ENCODE results near the gene IKZF2.

IKZF2 gene

GRCh38 chr2:213101692-213102460 lies 49.5 kb downstream of the IKZF2 start:
- no peak for DNase-seq (ENCODE audit: low spot score)

DNA sequence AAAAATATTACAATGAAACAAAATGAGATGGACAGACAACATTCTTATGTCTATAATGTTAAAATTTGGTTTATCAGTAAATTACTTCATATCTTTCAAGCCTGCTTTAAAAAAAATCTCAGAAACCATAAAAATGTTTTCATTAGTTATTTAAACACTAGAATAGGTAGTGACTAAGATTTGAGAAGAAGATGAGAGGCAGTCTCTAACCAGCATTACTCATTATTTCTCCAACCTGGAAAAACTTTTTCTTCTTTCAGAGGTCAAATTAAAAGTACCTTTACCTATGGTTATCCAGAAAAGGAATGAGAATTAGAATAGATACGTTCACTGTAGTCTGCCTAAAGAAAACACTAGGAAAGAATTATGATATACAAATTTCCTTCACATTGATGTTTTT lies 50.3 kb downstream of the IKZF2 start:
- no peak for DNase-seq (ENCODE audit: low spot score)

GRCh38 chr2:213098612-213099011 lies 52.8 kb downstream of the IKZF2 start:
- DNase-seq (ENCODE audit: low spot score) = no peak

- no peak for DNase-seq (ENCODE audit: low spot score)
These were observed 59.6 kb downstream of the IKZF2 start for GRCh38 chr2:213091765-213092164.

DNA sequence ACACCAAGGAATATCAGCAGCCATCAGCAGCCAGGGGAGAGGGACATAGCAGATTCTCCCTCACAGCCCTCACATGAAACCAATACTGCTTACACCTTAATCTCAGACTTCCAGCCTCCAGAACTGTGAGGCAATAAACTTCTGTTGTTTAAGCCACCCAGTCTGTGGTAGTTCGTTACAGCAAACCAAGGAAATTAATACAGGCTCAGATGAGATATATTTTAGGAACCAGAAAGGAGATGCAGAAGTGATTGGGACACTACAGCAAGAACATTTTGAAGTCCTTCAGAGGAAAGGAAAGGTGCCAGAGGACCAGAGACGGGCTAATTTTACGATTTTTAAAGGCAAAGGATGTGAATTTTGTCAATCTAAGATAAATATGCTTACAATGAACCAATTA lies 60.6 kb downstream of the IKZF2 start:
- no peak for DNase-seq (ENCODE audit: low spot score)

- no peak for DNase-seq (ENCODE audit: low spot score)
These were observed 62.0 kb downstream of the IKZF2 start for GRCh38 chr2:213089438-213089837.

- no peak for DNase-seq (ENCODE audit: low spot score)
These were observed 64.4 kb downstream of the IKZF2 start for GRCh38 chr2:213087040-213087439.

DNA sequence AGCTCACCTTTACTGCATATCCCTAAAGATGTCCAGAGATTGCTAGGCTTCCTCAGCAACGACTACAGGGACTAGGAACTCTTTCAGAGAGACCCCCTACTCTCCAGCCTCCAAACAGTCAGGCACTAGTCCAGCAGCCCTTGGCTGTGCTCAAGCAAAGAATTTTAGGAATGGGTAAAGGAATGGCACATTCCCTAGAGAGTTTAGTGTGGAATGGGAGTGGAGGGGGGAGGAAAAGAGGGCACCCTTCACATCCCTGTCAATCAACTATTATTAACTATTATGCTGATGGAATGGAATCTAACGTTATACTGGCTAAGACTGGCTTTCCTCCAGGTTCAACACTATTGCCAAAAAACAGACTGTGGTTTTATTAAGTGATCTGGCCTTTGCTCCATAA lies 64.8 kb downstream of the IKZF2 start:
- DNase-seq (ENCODE audit: low spot score) = no peak

GRCh38 chr2:213086050-213086449 lies 65.4 kb downstream of the IKZF2 start:
- DNase-seq (ENCODE audit: low spot score) = no peak

DNA sequence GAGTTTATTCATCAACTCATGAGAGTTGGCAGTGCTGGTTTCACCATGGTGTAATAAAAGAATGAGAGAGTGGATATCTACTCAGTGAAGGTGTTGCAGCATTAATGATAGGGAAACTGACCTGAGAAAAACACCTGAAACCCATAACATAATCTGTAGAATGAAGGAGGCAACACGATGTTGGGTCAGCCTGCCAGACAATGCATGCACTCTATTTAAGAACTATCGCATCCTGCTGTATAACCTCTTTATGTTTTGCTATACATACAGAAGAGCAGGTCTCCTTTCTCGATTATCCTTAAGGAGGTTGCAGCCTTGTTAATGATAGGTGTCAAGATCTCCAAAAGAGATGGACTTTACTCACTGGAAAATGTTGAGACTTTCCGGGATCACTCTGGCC lies 65.9 kb downstream of the IKZF2 start:
- DNase-seq (ENCODE audit: low spot score) = no peak

DNA sequence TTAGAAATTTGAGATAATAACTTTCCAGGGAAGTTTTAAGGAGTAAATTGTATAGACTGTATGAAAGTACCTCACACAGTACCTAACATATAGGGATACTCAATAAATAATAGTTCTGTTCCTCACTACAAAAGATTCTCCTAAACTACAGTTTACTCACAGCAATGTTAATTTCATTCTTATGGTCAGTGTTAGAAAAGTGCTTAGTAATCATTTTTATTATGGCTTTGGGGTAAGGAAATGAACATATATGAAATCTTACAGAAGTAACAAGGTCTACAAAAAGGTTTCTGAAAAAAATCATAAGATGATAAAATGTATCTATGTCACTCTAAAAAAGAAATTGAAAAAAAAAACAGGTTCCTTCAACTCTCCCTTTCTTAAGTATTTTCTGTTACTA lies 67.2 kb downstream of the IKZF2 start:
- no peak for DNase-seq (ENCODE audit: low spot score)

GRCh38 chr2:213080969-213081617 lies 70.3 kb downstream of the IKZF2 start:
- DNase-seq (ENCODE audit: low spot score) = no peak

DNA sequence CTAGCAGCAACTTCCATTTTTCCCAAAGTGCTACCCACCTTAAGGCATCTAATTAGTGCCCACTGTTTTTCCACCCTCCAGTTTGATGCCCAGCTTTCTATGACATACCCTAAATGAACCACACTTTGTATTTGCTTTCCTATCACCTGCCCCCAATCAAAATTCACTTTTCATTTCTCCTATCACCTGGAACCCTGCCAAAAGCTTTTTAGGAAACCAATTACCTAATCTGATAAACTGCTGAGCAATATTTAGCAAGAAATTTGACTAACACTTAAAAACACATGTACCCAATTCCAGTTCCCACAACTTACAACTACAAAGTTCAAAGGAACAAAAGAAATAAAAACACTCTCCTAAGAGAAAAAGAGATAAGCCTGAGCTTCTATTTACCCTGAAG lies 71.7 kb downstream of the IKZF2 start:
- no peak for DNase-seq (ENCODE audit: low spot score)

GRCh38 chr2:213078686-213079085 lies 72.7 kb downstream of the IKZF2 start:
- DNase-seq (ENCODE audit: low spot score) = no peak

DNA sequence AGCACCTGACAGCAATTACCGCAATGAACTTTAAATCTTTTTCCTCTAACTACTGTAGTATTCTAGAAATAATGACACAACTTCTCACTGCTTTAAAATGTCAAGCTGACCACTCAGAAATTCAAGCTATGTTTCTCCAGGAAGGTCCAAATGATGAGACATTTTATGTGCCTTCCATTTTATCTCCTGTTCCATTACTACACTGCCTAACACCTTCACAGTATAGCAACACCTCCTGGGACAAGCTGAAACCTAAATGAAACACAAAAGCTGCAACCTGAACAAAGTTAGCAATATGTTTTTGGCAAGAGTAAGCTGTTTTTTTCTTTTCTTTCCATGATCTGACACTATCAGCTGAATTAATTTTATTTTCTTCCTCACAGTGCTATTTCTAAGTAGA lies 81.9 kb downstream of the IKZF2 start:
- no peak for DNase-seq (ENCODE audit: low spot score)

GRCh38 chr2:213068676-213069359 lies 82.6 kb downstream of the IKZF2 start:
- DNase-seq (ENCODE audit: low spot score) = no peak

DNA sequence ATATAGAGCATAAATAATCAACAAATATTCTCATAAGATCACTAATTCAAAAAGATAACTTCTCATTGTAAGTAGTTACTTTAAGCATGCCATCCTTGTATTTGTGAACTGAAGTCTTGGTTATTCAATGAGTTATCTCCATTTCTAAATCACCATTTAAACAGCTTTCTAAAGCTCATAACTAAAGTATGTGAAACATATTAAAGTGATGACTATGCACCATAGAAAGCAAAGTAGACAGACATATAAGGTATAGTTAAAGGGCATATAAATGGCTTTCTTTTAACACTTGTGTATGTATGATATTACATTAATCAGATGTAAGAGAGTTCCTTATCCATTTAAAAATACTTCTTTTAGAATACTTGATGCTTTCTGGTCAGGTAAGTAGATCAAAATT lies 83.5 kb downstream of the IKZF2 start:
- DNase-seq (ENCODE audit: low spot score) = no peak

DNA sequence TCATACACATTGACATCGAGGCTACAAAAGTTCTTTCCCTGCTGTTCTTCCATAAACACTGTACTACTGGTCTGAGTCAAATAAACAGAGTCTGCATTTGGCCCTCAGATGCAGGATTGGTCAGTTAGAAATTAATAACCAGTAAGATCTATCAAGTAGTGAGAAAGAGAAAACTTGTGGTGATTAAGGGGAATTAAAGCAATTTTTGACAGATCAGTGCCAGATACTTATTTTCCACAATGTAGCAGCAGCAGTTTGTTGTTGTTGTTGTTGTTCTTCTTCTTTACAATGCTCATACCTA lies 85.0 kb downstream of the IKZF2 start:
- no peak for DNase-seq (ENCODE audit: low spot score)

GRCh38 chr2:213065583-213066442 lies 85.6 kb downstream of the IKZF2 start:
- DNase-seq (ENCODE audit: low spot score) = no peak

GRCh38 chr2:213064099-213064498 lies 87.3 kb downstream of the IKZF2 start:
- DNase-seq (ENCODE audit: low spot score) = no peak

GRCh38 chr2:213057977-213058376 lies 93.4 kb downstream of the IKZF2 start:
- DNase-seq (ENCODE audit: low spot score) = no peak

DNA sequence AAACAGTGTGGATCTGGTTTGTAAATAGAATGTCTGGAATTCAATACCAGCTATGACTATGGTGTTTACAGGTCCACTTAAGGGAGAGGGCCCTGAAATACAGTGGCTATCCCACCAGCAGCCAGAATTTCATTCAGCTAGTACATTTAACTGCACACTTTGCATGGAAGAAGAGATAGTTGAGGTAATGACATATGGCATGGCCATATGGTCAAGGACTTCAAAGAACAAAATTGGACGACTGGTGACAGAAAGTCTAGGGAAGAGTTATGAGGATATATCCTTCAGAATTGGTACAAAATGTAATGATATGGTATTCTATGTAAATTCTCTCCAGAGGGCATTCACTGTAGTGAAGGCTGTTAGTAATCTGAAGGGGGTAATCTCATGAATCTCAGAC lies 105.0 kb downstream of the IKZF2 start:
- DNase-seq (ENCODE audit: low spot score) = no peak

DNA sequence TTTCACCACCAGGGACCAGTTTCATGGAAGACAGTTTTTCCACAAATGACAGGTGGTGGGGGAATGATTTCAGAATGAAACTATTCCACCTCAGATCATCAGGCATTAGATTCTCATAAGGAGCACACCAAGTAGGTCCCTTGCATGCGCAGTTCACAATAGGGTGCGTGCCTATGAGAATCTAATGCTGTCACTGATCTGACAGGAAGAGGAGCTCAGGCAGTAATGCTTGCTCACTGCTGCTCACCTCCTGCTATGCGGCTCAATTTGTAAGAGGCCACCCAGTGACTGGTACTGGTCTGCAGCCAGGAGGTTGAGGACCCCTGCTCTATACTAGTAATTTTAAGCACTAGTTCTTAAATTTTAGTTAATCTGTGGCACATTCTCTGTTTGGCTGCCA lies 107.8 kb downstream of the IKZF2 start:
- no peak for DNase-seq (ENCODE audit: low spot score)
